Measurements from ENCODE around the gene GPR107.

DNA sequence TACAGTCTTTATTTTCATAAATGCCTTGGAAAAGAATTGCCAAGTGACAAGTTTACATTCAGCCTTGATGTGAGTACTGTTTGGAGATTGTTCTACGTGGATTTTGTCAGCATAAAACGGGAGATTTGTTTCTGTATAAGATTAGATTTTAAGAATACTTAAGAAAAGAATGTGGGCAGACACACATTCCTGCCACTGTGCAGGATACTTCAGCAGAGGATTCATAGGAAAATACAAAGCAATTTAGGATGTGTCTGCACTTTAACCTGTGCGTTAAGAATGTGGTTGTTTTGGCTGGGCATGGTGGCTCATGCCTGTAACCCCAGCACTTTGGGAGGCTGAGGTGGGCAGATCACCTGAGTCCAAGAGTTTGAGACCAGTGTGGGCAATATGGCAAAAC, 37.2 kb downstream of the GPR107 start:
- TF ChIP-seq, protein P1, sequence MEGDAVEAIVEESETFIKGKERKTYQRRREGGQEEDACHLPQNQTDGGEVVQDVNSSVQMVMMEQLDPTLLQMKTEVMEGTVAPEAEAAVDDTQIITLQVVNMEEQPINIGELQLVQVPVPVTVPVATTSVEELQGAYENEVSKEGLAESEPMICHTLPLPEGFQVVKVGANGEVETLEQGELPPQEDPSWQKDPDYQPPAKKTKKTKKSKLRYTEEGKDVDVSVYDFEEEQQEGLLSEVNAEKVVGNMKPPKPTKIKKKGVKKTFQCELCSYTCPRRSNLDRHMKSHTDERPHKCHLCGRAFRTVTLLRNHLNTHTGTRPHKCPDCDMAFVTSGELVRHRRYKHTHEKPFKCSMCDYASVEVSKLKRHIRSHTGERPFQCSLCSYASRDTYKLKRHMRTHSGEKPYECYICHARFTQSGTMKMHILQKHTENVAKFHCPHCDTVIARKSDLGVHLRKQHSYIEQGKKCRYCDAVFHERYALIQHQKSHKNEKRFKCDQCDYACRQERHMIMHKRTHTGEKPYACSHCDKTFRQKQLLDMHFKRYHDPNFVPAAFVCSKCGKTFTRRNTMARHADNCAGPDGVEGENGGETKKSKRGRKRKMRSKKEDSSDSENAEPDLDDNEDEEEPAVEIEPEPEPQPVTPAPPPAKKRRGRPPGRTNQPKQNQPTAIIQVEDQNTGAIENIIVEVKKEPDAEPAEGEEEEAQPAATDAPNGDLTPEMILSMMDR (IDR thresholded peaks at IDR 0.05): no peak
- TF ChIP-seq POLR2A (IDR thresholded peaks at IDR 0.05): no peak
